Measurements from ENCODE around the gene PIN1.
"Not testable (repeated sequence)": the region's sequence is repeated elsewhere in the genome, so short reads cannot be mapped to it uniquely, and the experiment has no call there.

The PIN1 gene

DNA sequence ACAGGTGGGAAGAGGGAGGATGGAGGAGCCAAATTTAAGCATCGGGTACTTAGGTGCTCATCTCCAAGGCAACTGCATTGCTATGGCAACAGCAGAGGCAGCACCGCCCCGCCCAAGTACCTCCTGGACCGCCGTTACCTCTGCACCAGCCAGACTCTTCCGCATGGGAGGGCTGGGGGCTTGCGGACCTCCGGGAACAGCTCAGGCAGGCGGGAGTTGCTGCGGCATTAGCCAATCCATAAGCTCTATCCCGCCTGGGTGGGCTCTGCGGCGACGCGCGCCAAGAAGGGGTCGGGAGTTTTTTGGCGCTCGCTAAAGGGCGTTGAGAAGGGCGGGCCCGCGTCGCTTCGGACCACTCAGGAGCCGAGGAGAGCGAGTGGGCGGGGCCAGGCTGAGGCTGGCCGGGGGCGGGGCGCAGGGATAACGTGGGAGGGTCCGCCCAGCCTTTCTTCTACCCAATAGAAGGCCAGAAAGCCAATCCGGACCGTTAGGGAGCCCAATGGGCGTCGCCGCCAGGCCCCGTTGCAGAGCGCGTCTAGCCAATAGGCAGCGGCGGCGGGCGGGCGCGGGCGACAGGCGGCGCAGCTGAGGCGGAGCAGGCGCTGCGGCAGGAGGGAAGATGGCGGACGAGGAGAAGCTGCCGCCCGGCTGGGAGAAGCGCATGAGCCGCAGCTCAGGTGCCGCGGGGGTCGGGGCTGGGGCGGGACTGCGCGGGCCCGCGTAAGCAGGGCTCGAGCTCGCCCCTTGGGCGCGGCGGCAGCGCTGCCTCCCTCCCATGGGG is at the start of gene PIN1:
Gene PIN1, plus strand, starts transcription at position 593 of the 781 bp plus-strand sequence. Its CDS starts 27 bp downstream, at position 620.
- DNase-seq, result peak; percentile 99

DNA sequence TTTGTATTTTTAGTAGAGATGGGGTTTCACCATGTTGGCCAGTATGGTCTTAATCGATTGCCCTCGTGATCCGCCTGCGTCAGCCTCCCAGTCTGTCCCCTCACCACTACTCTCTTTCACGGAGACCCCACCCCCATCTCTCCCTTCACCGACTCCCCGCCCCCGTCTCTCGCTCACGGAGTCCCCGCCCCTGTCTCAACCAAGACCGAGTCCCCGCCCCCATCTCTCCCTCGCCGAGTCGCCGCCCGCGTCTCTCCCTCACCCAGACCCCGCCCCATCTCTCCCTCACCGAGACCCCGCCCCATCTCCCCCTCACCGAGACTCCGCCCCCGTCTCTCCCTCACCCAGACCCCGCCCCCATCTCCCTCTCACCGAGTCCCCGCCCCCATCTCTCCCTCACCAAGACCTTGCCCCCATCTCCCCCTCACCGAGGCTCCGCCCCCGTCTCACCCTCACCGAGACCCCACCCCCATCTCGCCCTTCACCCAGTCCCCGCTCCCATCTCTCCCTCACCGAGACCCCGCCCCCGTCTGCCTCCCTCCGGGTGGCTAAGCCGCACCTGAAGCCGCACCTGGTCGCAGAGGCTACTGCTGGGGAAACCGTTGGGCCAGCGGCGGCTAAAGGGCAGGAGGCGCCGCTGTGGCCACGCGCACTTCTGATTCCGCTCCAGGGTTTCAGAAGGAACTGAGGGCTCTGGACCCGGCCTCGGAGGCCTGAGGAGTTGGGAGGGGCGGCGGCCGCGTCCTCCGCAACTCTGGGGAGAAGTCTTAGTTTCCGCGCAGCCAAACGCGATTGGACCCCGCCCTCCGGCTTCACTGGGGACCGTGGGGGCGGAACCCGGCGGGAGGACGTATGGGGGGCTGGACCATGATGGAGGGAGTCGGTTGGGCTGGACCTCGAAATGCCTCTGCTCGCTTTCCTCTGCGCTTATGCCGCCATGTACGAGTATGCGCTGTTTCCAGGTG is 49.5 kb upstream of the PIN1 start:
- peak; percentile 69 for DNase-seq

DNA sequence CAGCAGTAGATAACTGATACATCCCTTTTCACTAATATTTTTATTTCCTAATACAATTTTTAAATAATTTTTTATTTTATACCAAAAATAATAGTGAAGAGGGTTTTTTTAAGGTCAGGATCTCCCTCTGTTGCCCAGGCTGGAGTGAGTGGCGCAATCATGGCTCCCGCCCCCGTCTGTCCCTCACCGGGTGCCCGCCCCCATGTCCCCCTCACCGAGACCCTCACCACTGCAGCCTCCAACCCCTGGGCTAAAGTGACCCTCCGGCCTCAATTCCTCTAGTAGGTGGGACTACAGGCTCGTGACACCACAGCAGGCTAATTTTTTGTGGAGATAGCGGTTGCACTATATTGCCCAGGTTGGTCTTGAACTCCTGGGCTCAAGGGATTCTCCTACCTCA is 48.8 kb upstream of the PIN1 start:
- no peak for DNase-seq

DNA sequence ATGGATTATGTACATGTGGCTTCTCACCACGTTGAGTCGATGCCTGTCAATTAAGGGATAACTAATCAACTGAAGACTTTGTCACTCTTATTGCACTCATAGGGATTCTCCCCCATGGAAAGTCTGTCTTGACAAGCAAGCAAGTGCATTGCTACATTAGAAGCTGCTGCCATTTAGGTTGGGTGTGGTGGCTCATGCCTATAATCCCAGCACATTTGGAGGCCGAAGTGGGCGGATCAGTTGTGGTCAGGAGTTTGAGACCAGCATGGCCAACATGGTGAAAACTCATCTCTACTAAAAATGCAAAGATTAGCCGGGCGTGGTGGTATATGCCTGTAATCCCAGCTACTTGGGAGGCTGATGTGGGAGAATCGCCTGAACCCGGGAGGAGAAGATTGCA is 48.3 kb upstream of the PIN1 start:
- DNase-seq, result no peak

DNA sequence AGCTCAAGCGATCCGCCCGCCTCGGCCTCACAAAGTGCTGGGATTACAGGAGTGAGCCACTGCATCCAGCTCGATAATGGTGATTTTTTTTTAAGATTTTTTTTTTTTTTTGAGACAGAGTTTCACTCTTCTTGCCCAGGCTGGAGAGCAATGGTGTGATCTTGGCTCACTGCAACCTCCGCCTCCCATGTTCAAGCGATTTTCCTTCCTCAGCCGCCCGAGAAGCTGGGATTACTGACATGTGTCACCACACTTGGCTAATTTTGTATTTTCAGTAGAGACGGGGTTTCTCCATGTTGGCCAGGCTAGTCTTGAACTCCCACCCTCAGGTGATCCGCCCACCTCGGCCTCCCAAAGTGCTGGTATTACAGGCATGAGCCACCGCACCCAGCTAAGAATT is 46.5 kb upstream of the PIN1 start:
- DNase-seq, result not testable (repeated sequence)

DNA sequence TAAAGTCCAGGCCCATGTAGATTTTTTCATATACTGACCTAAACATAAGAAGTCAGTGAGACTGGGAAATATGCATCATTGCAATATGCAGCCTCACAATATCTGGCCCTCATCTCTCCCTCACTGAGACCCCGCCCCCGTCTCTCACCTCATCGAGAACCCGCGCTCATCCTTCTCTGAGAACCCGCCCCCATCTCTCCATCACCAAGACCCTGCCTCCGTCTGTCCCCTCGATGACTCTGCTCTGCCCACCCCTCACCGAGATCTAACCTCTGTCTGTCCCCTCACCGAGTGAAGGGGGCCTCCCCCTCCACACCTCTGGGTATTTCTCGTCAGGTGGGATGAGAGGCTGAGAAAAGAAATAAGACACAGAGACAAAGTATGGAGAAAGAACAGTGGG is 46.1 kb upstream of the PIN1 start:
- DNase-seq, result no peak

DNA sequence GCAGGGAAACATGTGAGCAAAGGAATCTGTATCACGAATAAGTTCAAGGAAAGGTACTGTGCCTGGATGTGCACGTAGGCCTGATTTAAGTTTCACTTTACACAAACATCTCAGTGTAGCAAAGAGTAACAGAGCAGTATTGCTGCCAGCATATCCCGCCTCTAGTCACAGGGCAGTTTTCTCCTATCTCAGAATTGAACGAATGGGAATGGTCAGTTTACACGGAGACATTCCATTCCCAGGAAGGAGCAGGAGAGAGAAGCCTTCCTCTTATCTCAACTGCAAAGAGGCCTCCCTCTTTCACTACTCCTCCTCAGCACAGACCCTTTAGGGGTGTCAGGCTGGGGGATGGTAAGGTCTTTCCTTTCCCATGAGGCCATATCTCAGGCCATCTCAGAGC is 45.5 kb upstream of the PIN1 start:
- DNase-seq, result not testable (repeated sequence)

DNA sequence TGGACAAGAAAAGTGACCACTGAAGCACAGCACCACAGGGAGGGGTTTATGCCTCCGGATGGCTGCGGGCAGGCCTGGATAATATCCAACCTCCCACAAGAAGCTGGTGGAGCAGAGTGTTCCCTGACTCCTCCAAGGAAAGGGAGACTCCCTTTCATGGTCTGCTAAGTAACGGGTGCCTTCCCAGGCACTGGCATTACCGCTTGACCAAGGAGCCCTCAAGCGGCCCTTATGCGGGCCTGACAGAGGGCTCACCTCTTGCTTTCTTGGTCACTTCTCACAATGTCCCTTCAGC is 44.1 kb upstream of the PIN1 start:
- DNase-seq, result not testable (repeated sequence)

DNA sequence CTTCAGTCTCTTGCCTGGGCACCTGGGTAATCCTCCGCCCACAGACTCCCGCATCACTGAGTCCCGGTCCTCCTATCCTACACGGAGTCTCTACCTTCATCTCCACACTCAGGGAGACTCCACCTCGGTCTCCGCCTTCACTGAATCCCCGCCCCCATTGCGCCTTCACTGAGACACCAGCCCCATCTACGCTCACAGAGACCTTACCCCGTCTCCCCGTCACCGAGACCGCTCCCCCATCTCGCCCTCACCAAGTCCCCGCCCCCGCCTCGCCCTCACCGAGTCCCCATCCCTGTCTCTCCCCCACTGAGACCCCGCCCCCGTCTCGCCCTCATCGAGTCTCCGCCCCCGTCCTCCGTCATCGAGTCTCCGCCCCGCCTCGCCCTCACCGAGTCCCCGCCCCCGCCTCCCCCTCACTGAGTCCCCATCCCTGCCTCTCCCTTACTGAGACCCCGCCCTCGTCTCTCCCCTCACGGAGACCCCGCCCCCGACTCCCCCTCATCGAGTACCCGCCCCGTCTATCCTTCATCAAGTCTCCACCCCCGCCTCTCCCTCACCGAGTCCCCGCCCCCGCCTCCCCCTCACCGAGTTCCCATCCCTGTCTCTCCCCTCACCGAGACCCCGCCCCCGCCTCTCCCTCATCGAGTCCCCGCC is 43.4 kb upstream of the PIN1 start:
- peak; percentile 69 for DNase-seq

DNA sequence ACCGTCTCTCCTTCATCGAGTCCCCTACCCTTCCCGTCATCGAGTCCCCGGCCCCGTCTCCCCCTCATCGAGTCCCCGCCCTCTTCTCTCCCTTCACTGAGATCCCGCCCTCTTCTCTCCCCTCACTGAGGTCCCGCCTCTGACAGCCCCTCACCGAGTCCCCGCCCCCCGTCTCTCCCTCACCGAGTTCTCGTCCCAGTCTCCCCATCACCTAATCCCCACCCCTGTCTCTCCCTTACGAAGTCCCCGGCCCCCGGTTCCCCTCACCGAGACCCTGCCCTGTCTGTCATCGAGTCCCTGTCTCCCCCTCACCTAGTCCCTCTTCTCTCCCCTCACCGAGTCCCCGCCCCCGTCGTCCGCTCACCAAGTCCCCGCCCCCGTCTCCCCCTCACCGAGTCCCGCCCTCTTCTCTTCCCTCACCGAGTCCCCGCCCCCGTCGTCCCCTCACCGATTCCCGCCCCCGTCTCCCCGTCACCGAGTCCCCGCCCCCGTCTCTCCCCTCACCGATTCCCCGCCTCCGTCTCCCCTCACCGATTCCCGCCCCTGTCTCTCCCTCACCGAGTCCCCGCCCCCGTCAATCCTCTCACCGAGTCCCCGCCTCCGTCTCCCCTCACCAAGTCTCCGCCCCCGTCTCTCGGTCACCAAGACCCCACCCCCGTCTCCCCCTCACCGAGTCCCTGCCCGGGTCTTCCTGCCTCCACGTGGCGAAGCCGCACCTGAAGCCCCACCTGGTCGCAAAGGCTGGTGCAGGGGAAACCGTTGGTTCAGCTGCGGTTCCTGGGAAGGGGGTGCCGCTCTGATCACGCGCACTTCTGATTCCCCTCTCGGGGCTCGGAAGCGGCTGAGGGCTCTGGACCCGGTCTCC is 42.7 kb upstream of the PIN1 start:
- peak; percentile 50 for DNase-seq

DNA sequence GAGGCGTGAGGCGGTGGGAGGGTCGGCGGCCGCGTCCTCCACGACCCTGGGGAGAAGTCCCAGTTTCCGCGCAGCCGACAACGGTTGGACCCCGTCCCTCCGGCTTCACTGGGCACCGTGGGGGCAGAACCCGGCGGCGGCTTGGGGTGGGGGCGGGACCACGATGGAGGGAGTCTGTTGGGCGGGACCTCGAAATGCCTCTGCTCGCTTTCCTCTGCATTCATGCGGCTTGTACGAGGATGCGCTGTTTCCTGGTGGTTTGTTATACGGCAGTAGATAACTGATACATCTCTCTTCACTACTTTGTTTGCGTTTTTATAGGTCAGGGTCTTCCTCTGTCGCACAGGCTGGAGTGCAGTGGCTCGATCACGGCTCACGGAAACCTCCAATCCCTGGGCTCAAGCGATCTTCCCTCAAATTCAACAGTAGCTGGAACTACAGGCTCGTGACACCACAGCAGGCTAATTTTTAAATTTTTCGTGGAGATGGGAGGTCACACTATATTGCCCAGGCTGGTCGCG is 42.0 kb upstream of the PIN1 start:
- DNase-seq, result no peak

DNA sequence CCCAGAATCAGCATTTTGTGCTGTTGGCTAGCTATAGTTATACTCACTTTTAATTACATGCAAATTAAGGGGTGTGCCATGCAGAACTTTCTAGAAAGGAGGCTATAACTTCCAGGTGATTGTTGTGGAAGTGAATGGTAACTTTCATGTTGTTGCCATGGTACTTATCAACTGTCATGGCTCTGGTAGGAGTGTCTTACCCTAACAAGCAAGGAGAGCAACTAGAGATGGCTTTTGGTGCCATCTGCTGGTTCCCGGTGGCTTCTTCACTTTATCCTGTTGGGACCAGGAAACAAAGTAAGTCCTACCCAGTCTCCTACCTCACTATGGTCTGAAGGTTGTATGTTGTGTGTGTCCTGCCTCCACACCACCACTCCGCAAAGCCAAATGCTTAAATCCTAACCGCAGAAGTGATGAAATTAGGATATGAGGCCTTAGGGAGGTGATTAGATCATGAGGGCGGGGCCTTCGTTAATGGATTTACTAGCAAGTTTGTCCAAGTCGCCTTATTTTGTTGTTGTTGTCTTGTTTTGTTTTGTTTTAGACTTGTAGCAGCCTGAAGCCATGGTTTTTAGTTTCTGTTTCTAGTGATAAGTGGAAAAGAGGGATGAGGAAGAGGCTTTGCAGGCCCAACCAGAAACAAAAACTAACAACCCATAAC is 38.9 kb upstream of the PIN1 start:
- DNase-seq, result peak; percentile 83

DNA sequence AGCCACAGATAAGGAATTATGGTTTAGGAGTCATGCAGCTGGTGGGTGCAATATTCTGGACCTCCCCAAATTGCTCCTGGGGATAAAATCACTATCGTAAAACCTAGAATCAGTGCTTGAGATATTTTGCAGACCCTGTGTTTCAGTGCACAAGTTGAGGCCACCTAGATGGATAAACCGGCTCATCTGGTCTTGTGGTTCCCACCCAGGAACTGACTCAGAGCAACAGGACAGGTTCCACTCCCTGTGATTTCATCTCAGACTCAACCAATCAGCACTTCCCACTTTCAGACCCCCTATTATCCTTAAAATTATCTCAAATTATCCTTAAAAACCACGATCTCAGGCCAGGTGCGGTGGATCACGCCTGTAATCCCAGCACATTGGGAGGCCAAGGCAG is 37.2 kb upstream of the PIN1 start:
- no peak for DNase-seq

DNA sequence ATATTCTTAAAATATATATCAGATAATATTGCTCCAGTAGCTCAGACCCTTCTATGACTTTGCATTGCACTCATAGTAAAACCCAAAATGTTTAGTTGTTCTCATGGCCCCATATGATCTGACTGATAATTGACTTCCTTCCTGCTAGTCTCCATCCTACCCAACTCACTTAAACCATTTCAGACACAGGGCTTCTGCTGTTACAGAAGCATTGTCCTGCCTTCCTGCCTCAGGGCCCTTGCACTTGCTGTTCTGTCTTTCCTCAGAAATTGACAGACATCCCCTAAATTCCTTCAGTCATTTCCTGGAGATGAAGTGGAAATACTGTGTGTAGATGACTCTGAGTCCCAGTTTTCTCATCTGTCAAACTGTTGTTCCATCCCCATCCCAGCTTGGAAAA is 36.0 kb upstream of the PIN1 start:
- no peak for DNase-seq

DNA sequence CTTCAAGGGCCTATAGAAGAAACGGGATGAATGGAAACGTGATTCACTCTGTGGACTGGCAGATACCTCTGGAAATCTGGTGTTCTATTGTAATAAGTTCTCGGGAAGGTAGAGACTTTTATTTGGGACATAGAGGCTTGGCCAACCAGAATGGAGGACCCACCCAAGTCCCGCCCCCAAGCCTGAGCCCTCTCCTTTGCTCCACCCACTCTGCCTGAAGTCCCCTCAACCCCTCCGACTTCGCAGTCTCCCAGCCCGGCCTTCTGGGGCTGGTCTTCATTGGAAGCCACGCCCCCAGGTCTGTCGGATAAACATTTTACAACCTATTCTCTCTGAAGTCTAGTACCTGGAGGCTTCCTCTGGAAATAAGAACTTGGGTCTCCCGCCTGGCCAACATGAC is 33.1 kb upstream of the PIN1 start:
- DNase-seq, result no peak

DNA sequence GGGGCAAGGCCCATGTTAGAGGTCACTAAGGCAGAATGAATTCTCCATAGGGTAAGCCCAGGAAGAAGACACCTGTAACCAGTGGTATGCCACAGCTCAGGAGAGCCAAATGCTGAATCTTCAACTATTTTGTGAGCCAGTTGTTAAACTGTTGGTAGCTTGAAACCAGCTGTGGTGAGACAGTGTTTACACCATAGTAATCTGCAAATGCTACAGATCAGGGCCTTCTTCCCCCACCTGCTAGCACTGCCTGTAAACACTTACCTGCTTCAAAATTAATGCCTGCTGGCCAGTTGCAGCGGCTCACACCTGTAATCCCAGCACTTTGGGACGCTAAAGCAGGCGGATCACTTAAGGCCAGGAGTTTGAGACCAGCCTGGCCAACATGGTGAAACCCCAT is 28.3 kb upstream of the PIN1 start:
- DNase-seq, result no peak

DNA sequence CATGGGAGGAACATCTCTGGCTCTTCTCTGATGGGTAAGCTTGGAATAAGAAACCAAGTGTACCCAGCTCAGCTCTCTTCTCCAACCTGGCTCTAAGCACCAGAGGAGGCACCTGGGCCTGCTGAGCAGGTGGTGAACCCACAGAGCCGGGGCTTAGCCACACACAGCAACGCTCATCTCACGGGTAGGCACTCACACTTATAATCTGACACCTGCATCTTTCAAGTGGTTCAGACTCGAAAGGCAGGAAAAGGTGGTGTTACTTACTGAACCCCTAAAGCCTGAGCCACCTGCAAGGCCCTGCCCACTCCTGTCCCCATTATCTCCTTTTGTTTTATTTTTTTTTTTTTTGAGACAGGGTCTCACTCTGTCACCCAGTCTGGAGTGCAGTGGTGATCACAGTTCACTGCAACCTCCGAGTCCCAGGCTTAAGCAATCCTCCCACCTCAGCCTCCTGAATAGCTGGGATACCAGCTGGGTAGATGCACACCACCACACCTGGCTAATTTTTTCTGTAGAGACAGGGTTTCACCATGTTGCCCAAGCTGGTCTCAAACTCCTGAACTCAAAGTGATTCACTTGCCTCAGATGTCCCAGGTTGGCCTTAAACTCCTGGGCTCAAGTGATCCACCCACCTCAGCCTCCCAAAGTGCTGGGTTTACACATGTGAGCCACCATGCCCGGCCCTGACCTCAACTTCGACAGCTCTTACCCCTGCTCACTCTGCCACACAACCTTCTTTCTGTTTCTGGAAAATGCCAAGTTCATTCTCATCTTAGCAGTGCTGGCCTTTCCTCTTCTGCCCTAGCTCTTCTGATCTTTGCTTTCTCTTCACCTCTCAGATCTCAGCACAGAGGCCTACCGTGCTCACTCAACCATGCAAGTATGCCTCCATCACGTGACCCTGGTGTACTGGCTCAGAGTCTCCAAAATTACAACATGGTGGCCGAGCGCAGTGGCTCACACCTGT is 26.0 kb upstream of the PIN1 start:
- DNase-seq, result no peak

DNA sequence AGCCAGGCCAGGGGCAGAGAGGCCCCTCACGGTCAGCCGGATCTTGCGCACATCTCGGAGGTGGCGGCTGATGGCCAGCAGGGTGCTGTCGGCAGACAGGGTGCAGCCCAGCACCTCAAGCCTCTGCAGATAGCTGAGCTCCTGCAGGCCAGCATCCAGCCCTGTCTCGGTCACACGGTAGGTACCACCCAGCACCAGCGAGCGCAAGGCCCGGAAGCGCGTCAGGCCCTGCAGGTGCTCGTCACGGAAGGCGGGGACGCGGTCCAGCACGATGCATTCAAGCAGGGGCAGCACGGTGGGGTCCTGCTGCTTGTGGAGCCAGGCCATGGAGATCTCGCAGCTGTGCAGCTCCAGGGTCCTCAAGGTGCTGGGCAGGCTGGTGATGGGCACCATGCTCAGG is 24.0 kb upstream of the PIN1 start:
- no peak for DNase-seq

DNA sequence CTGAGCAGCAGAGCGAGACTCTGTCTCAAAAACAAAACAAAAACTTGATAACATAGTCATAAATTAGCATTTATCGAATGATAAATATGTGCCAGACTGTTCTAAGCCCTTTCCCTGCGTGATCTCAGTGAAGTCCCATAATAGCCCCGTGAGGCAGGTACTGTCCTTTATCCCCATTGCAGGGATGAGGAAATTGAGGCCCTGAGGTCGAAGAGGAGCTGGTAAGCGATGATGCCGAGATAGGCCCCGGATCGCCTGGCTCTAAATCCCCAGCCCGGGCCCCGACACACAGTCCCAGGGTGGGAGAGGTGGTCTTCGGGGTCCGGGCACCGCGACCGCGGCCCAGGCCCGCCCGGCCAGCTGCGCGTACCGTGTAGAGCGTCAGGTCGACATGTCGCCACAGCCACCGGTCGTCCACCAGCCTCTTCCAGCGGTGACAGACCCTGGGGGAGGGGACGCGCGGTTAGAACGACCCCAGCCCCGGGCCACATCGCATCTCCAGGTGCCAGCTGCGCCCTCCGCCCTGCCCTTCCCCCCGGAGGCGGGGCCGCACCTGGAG is 16.9 kb upstream of the PIN1 start:
- DNase-seq, result no peak
